DND-41 (cell line): Measurements from ENCODE around the gene HCN2.

Experiments used
- EZH2 ChIP-seq: IDR thresholded peaks from 3 replicates; pipeline ENCODE4 v1.6.1; 2012; ENCODE audit warnings: borderline replicate concordance, low read depth, mild to moderate bottlenecking, moderate library complexity, low read length, inconsistent platforms; ENCODE audit not compliant: severe bottlenecking
- TF ChIP-seq, protein P1 (sequence below): IDR thresholded peaks from 2 replicates; pipeline ENCODE4 v1.5.1; 2012; ENCODE audit warnings: borderline replicate concordance, low read length, moderate library complexity, mild to moderate bottlenecking; ENCODE audit not compliant: poor library complexity, severe bottlenecking; ENCODE audit errors: extremely low read depth

DNA sequence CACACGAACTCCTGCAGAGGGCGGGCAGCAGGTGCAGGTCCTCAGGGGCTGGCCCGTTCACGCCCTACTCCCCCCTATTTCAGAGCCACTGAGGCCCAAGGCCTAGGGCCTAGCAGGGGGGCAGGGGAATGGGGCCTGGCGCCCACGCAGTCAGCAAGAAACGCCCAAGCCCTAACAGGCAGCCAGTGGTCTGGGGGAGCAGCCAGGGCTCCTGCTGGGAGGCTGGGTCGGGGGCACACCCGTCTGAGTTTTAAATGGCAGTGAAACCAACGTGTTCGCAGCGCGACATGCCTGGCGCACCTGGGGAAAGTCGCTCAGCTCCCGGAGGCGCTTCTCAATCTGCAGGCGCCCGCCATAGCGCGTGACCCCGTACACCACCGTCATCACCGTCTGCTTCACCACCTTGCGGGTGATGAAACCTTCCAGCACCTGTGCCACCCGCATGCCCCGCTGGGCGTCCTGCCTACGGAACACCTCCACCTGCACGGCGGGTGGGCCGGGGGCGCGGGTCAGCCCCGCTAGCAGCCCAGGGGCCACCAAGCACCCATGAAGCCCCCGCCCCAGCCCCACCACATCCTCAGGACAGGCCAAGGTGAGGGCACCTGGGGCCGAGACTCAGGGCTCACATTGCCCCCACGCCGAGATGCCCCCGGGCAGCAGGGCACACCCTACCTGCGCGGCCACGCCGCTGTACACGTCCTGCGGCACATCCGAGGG lies 29.8 kb downstream of the HCN2 start:
- TF ChIP-seq, protein P1, sequence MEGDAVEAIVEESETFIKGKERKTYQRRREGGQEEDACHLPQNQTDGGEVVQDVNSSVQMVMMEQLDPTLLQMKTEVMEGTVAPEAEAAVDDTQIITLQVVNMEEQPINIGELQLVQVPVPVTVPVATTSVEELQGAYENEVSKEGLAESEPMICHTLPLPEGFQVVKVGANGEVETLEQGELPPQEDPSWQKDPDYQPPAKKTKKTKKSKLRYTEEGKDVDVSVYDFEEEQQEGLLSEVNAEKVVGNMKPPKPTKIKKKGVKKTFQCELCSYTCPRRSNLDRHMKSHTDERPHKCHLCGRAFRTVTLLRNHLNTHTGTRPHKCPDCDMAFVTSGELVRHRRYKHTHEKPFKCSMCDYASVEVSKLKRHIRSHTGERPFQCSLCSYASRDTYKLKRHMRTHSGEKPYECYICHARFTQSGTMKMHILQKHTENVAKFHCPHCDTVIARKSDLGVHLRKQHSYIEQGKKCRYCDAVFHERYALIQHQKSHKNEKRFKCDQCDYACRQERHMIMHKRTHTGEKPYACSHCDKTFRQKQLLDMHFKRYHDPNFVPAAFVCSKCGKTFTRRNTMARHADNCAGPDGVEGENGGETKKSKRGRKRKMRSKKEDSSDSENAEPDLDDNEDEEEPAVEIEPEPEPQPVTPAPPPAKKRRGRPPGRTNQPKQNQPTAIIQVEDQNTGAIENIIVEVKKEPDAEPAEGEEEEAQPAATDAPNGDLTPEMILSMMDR, result no peak
- TF ChIP-seq EZH2, result no peak
